ENCODE results near the gene TPTE2. TPM values are rescaled to one million over a fixed set of nuclear protein-coding genes. Genes with fewer than 3 reads are reported as not detected.
"Not testable (repeated sequence)": the region's sequence is repeated elsewhere in the genome, so short reads cannot be mapped to it uniquely, and the experiment has no call there.

Gene TPTE2
- total RNA-seq, 8 experiments from 2014 or later = 0.13 to 0.58 TPM; not detected in 6

DNA sequence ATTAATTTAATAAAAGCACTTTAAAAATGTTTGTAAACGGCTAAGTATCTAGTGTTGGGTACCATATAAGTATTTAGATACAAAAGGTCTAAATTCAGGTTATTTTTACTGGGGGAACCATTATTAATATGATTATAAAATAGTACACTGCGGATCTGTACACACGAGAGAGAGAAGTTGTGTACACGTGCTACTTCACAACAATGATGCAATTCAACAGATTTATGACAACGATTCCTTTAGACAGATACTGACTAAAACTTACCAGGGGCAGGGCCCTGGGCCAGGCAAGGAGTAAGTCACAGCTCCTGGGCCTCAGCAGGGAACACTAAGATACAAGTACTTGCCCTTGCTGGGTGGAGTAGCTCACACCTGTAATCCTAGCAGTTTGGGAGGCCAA lies 29.1 kb upstream of the TPTE2 start:
- Histone ChIP-seq H3K27ac (no peak overlapping the region), H3K4me3 (no peak overlapping the region), H3K4me1 (replicated peaks in 1 of 2) (peaks cover 0 to 2% of the 10 kb centered on the region in 2 donors)
- in situ Hi-C loops (cut with MboI; ENCODE audit: low pct_unique_long_range_greater_than_20kb in 2 of 9, low sequenced_read_pairs in 9 of 9, unreplicated experiment in 9 of 9) = loop anchor here in 1 of 9 experiments (25.0 kb wide), 1 partner anchor 103 kb away; no protein-coding TSS in a partner anchor
- ATAC-seq (replicated peaks in 6 of 8) = no peak
- 17 to 86% (median 52%) methylated on average over 1 to 5 of the region's 5 CpGs; no CpG with 5 or more reads in 2 of the 10 experiments for WGBS, 10 experiments

DNA sequence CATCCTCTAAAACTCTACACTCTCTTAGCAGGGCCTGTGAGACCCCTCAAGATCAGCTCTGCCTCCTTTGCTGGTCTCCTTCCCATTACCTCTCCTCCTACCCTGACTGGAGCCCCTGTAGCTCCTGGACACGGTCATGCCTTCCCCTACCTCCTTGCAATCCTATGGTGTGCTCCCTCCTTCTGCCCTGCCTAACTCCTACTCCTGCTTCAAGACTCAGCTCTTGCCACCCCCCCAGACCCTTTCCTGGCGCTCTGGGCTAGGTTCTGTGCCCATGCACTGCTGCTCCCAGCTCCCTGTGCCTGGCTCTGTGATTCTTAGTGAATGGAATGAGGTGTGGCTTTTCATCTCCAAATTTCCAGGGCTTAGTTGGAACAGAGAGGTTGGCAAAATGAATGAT lies 28.0 kb upstream of the TPTE2 start:
- 0 to 38% (median 0%) methylated on average over 1 to 2 of the region's 2 CpGs; no CpG with 5 or more reads in 4 of the 10 experiments for WGBS, 10 experiments
- Histone ChIP-seq H3K4me3 (no peak overlapping the region), H3K27ac (no peak overlapping the region), H3K4me1 (replicated peaks in 1 of 2) (peaks cover 0 to 2% of the 10 kb centered on the region in 2 donors)
- ATAC-seq (replicated peaks in 6 of 8) = no peak
- in situ Hi-C loops (cut with MboI; ENCODE audit: low pct_unique_long_range_greater_than_20kb in 2 of 9, low sequenced_read_pairs in 9 of 9, unreplicated experiment in 9 of 9) = loop anchor here in 1 of 9 experiments (25.0 kb wide), 1 partner anchor 102 kb away; no protein-coding TSS in a partner anchor

DNA sequence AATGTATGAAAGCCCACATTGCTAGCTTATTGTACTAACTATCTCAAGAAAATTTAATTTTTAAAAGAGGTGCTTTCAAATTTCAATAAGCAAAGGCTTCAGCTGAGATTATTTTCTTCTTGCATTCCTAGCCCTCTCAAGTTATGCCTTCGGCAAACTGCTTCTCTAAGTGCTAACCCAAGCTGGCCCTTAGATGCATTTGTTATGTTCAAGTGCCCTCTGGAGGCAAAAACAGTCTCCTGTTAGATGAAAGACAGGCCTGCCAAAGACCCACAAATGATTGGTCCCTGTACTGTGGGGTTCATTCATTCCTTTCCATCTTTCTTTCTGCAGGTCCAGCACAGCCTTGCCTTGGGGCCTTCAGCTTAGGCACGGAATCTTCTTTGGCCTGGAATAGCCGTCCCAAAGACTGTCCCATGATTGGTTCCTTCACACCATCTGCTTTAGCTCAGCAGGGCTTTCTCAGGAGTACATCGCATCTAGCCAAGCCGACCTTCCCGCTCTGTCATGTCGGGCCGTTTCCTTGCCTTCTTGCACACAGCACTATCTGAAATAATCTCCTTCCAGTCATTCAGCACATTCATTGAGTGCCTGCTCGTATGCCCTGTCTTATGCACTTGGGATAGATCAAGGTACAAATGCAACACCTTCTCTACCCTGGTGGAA lies 26.4 kb upstream of the TPTE2 start:
- WGBS, 10 experiments = 0 to 81% (median 63%) methylated on average over 1 to 8 of the region's 9 CpGs
- no peak overlapping the region for H3K27ac ChIP-seq
- in situ Hi-C loops (cut with MboI; ENCODE audit: low pct_unique_long_range_greater_than_20kb in 2 of 9, low sequenced_read_pairs in 9 of 9, unreplicated experiment in 9 of 9) = loop anchor here in 1 of 9 experiments (25.0 kb wide), 1 partner anchor 100 kb away; no protein-coding TSS in a partner anchor
- H3K4me1 ChIP-seq (replicated peaks in 1 of 2) = peaks cover 0 to under 1% of the 10 kb centered on the region in 2 donors
- no peak overlapping the region for H3K4me3 ChIP-seq
- ATAC-seq (replicated peaks in 6 of 8) = peak in 7 of 8 experiments; percentile 43 to 98 (median 71)

DNA sequence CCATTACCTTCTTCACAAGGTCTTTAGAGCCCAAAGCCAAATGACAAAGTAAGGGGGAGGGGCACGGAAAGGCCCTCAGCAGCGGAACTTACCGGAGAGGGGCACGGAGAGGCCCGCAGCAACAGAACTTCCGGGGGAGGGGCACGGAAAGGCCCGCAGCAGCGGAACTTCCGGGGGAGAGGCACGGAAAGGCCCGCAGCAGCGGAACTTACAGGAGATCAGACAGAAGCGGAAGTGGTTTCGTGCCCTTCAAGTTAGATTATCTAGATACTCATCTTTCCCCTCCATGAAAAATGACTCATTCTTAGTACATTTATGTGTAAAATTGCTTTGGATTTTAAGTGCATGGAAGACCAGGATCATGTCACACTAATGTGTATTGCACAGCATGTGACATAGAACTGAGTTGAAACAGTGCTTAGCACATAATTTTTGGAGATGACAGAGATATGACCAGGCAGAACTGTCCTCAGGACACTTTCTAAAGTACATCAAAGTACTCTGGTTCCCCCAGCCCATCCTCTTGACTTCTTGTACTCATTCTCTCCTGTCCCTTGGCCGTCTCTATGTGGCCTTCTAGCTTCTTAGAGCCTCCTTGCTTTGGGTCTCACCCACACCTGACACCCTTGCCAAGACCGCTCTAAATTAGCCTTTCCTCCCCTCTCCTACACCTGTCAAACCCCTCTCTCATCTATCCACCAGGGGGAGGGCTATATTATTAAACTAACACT lies 25.7 kb upstream of the TPTE2 start:
- H3K4me1 ChIP-seq (replicated peaks in 1 of 2) = no peaks in the 10 kb centered on the region
- no peak overlapping the region for H3K27ac ChIP-seq
- in situ Hi-C loops (cut with MboI; ENCODE audit: low pct_unique_long_range_greater_than_20kb in 2 of 9, low sequenced_read_pairs in 9 of 9, unreplicated experiment in 9 of 9) = loop anchor here in 1 of 9 experiments (25.0 kb wide), 1 partner anchor 100 kb away; no protein-coding TSS in a partner anchor
- ATAC-seq (replicated peaks in 6 of 8) = peak in 6 of 8 experiments; percentile 6 to 85 (median 46)
- 20 to 87% (median 45%) methylated on average over 1 to 11 of the region's 17 CpGs; no CpG with 5 or more reads in 3 of the 10 experiments for WGBS, 10 experiments
- no peak overlapping the region for H3K4me3 ChIP-seq

DNA sequence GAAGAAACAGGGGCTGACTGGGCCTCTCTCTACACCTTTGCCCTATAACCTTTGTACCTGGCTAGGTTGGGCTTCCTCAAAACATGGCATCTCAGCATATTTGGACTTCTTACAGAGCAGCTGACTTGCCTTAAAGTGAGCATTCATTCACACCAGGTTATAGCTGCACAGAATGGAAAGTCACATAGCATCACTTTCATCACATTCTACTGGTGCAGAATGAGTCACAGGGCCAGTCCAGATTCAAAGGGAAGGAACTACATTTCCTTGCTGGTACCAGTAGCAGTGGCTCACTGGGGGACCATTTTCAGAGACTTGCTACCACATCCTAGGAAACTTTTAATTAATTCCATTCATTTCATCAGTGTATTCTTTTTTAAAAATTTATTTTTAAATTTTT lies 20.3 kb upstream of the TPTE2 start:
- no peaks in the 10 kb centered on the region for H3K4me1 ChIP-seq (replicated peaks in 1 of 2)
- in situ Hi-C loops (cut with MboI; ENCODE audit: low pct_unique_long_range_greater_than_20kb in 2 of 9, low sequenced_read_pairs in 9 of 9, unreplicated experiment in 9 of 9) = loop anchor here in 1 of 9 experiments (25.0 kb wide), 1 partner anchor 94 kb away; no protein-coding TSS in a partner anchor
- no peak overlapping the region for H3K4me3 ChIP-seq
- ATAC-seq (replicated peaks in 6 of 8) = no peak
- H3K27ac ChIP-seq = no peak overlapping the region

DNA sequence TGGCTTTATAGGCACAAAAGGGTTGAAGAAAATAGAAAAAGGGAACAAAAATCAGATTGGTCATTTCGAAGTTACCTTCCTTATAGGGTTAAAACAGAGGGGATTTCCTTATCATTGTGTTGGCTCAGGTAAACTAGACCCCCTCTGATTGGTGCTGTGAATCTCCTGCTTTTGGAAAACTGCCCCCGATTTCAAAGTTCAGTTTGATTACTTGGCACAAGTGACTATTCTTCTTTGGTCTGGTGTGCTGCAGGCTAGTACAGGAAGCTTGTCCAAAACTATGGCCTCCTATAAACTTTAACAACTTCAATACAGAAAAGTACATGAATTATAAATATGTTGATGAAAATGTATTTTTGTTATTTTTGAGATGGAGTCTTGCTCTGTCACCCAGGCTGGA lies 13.9 kb upstream of the TPTE2 start:
- in situ Hi-C loops (cut with MboI; ENCODE audit: low pct_unique_long_range_greater_than_20kb in 2 of 9, low sequenced_read_pairs in 9 of 9, unreplicated experiment in 9 of 9) = loop anchor here in 1 of 9 experiments (25.0 kb wide), 1 partner anchor 88 kb away; no protein-coding TSS in a partner anchor
- 0 to 35% (median 6%) methylated on average over 1 to 2 of the region's 2 CpGs; no CpG with 5 or more reads in 1 of the 10 experiments for WGBS, 10 experiments
- ATAC-seq (replicated peaks in 6 of 8) = no peak
- no peak overlapping the region for H3K4me3 ChIP-seq
- no peak overlapping the region for H3K27ac ChIP-seq
- no peaks in the 10 kb centered on the region for H3K4me1 ChIP-seq (replicated peaks in 1 of 2)

DNA sequence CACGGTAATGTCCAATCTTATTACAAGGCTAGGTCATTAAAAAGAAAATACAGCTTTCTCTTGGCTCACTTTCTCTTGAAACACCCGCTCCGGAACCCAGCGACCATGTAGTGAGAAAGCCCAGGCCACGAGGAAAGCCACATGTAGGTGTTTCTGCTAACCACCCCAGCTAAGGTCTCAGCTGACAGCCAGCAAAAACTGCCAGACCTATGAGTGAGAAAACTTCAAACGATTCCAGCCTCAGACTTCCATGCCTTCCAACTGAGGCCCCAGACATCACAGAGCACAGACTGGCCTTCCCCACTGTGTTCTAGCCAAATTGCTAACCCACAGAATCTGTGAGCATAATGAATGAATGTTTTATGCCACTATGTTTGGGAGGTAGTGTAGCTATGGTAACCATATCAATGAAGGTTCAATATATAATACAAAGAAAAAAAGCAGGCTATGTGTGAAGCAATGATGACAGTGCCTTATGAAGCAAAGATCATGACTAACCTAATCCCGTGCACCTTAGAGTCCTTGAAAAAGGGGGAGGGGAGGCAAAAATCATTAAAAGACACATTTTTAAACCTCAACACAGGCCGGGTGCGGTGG lies 11.9 kb upstream of the TPTE2 start:
- WGBS, 10 experiments = 0 to 70% (median 53%) methylated on average over 1 to 7 of the region's 9 CpGs; no CpG with 5 or more reads in 2 of the 10 experiments
- Histone ChIP-seq H3K4me3 (no peak overlapping the region), H3K27ac (no peak overlapping the region), H3K4me1 (replicated peaks in 1 of 2) (no peaks in the 10 kb centered on the region)
- in situ Hi-C loops (cut with MboI; ENCODE audit: low pct_unique_long_range_greater_than_20kb in 2 of 9, low sequenced_read_pairs in 9 of 9, unreplicated experiment in 9 of 9) = no loop called here
- ATAC-seq (replicated peaks in 6 of 8) = no peak

DNA sequence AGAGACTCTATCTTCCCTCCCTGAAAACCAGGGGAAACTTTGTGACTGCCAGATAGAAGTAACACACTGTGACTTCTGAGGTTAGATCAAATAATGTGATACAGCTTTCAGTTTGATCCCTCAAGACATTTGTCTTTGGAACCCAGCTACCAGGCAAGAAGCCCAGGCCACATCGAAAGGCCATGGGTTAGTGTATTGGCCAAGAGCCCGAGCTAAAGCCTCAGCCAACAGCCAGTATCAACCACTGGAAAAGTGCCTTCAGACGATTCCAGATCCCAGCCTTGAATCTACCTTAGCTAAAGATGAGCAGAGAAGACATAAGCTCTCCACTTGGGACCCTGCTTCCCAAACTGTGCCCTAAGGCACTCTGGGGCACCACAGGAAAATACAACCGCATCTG lies 10.9 kb upstream of the TPTE2 start:
- no peak for ATAC-seq (replicated peaks in 6 of 8)
- Histone ChIP-seq H3K4me3 (no peak overlapping the region), H3K4me1 (replicated peaks in 1 of 2) (no peaks in the 10 kb centered on the region), H3K27ac (no peak overlapping the region)
- 27 to 70% (median 53%) methylated on average over 1 to 3 of the region's 4 CpGs; no CpG with 5 or more reads in 3 of the 10 experiments for WGBS, 10 experiments
- in situ Hi-C loops (cut with MboI; ENCODE audit: low pct_unique_long_range_greater_than_20kb in 2 of 9, low sequenced_read_pairs in 9 of 9, unreplicated experiment in 9 of 9) = no loop called here

DNA sequence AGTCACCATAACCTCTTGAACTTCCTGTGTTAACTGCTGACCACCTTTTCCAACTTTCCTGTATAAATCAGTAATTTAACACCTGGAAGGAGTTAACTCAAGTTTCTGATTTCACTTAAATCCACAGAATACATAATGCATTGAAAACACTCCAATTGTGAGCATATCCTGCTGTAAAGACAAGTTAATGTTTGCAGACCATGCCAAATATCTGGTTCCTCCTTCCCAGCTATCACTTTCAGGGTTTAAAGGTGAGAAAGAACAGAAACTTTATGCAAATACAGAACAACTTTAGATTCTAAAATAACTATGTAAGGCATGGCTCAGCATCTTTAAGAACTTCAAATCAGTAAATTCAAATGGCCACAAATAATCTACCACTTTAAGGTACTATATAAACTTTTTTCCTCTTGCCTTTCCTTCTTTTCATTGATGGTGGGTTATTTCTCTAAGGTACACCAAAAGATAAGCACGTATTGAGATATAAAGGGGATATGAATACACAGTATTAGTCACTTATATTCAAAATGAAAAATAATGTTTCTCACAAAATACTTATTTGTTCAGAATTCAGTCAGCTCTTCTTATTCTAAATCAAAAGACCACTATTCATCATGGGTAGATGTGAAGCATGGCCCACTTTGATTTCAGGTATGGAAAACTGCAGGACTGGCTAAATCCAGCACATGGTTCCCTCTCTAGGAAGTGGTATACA lies 6.6 kb upstream of the TPTE2 start:
- H3K27ac ChIP-seq = no peak overlapping the region
- H3K4me1 ChIP-seq (replicated peaks in 1 of 2) = no peaks in the 10 kb centered on the region
- WGBS, 10 experiments = 0 to 67% (median 32%) methylated on average over 1 of the region's 1 CpG; no CpG with 5 or more reads in 2 of the 10 experiments
- ATAC-seq (replicated peaks in 6 of 8) = no peak
- no peak overlapping the region for H3K4me3 ChIP-seq
- in situ Hi-C loops (cut with MboI; ENCODE audit: low pct_unique_long_range_greater_than_20kb in 2 of 9, low sequenced_read_pairs in 9 of 9, unreplicated experiment in 9 of 9) = no loop called here

DNA sequence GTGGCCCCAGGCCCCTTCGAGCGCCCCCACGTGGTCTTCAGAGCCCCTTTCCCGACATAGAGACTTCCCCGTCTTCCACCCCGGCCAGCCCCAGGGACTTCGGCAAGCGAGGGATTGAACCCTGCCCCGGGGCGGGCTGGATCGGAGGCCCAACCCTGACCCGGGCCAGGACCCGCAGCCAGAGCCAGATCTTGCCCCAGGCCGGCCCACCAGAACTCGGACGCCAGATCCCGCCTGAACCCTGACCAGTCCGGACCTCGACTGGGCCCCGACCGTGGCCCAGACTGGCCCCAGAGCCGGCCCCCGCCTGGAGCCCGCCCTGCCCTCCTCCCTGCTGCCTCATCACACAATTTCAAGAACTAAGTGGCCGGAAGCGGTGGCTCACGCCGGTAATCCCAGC lies 253 bp upstream of the TPTE2 start:
- no peaks in the 10 kb centered on the region for H3K4me1 ChIP-seq (replicated peaks in 1 of 2)
- no peak overlapping the region for H3K4me3 ChIP-seq
- no peak for ATAC-seq (replicated peaks in 6 of 8)
- WGBS, 10 experiments = 93% methylated on average over 3 of the region's 28 CpGs; no CpG with 5 or more reads in 9 of the 10 experiments
- no peak overlapping the region for H3K27ac ChIP-seq
- in situ Hi-C loops (cut with MboI; ENCODE audit: low pct_unique_long_range_greater_than_20kb in 2 of 9, low sequenced_read_pairs in 9 of 9, unreplicated experiment in 9 of 9) = no loop called here

DNA sequence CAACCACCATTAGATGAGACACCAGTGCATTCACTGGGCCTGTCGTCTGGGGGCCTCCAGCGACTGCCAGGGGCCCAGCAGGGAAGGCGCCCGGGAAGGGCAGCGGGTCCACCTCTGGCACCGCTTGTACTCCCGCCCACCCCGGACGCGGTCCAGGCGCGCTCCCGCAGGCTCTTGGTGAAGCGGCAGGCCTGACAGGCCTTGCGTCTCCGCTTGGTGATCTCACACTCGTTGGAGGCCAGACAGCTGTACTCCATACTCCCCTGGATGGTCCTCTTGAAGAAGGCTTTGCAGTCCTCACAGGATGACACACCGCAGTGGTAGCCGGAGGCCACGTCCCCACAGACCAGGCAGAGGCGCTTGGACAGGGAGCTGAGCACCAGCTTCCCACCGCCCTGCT lies 660 bp downstream of the TPTE2 start:
- in situ Hi-C loops (cut with MboI; ENCODE audit: low pct_unique_long_range_greater_than_20kb in 2 of 9, low sequenced_read_pairs in 9 of 9, unreplicated experiment in 9 of 9); ATAC-seq (replicated peaks in 6 of 8): not testable (repeated sequence)
- WGBS, 10 experiments = 92 to 93% methylated on average over 2 to 3 of the region's 22 CpGs; no CpG with 5 or more reads in 8 of the 10 experiments

DNA sequence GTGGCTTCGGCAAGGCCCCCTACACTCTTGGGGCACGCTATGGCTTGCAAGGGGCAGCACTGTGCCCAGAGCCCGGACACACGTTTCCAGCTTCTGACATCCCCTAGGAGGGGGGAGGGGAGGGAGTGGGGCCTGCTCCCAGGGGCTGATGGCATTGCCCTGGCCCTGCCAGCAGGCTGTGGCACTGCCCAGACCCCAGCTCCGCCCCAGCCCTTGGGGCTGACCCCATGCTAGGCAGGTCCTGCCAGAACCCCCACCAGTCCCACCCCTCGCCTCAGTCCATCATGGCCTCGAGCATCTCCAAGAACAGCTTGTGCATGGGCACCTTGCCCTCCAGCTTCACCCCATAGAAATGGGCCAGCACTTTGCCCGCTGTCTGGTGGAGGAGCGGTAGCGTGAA lies 1.6 kb downstream of the TPTE2 start:
- in situ Hi-C loops (cut with MboI; ENCODE audit: low pct_unique_long_range_greater_than_20kb in 2 of 9, low sequenced_read_pairs in 9 of 9, unreplicated experiment in 9 of 9); H3K4me1 ChIP-seq (replicated peaks in 1 of 2); H3K27ac ChIP-seq; ATAC-seq (replicated peaks in 6 of 8); H3K4me3 ChIP-seq: not testable (repeated sequence)
- WGBS, 10 experiments = no CpG with 5 or more reads among the region's 10 CpGs

More for the DNA sequence above, 660 bp downstream of the TPTE2 start:
- H3K4me3 ChIP-seq; H3K27ac ChIP-seq; H3K4me1 ChIP-seq (replicated peaks in 1 of 2): not testable (repeated sequence)

All from motor neuron (in vitro differentiated cells).